HEK293 (cell line): ENCODE measurements around the gene EDNRB.

Source experiments
- ATF2 ChIP-seq: fragments of 450-650 bp; formaldehyde crosslinking; IDR thresholded peaks from 2 replicates; pipeline ENCODE4 v1.5.1; 2016; ENCODE audit warnings: missing biosample characterization, missing genetic modification characterization, low read depth
- PRDM6 ChIP-seq: fragments of 450-650 bp; formaldehyde crosslinking; IDR thresholded peaks from 2 replicates; pipeline ENCODE4 v1.5.1; 2017; ENCODE audit warnings: missing biosample characterization, missing genetic modification characterization
- ZBTB26 ChIP-seq: fragments of 450-650 bp; formaldehyde crosslinking; optimal IDR thresholded peaks from 2 replicates; pipeline ENCODE3; 2016; ENCODE audit warnings: missing biosample characterization, mild to moderate bottlenecking, missing genetic modification characterization
- ZNF23 ChIP-seq: fragments of 450-650 bp; formaldehyde crosslinking; IDR thresholded peaks from 2 replicates; pipeline ENCODE4 v1.5.1; 2016; ENCODE audit warnings: missing biosample characterization, missing genetic modification characterization, borderline replicate concordance
- ZNF423 ChIP-seq: fragments of 450-650 bp; formaldehyde crosslinking; IDR thresholded peaks from 2 replicates; pipeline ENCODE4 v1.5.1; 2016; ENCODE audit warnings: missing biosample characterization, missing genetic modification characterization
- ZNF629 ChIP-seq: fragments of 450-650 bp; formaldehyde crosslinking; IDR thresholded peaks from 2 replicates; pipeline ENCODE4 v1.5.1; 2017; ENCODE audit warnings: missing biosample characterization, missing genetic modification characterization
- ZNF747 ChIP-seq: fragments of 450-650 bp; formaldehyde crosslinking; IDR thresholded peaks from 2 replicates; pipeline ENCODE4 v1.5.1; 2016; ENCODE audit warnings: missing biosample characterization, missing genetic modification characterization
- ZSCAN30 ChIP-seq: fragments of 450-650 bp; IDR thresholded peaks from 2 replicates; pipeline ENCODE4 v1.5.1; 2018; ENCODE audit warnings: missing biosample characterization, mild to moderate bottlenecking, missing genetic modification characterization, moderate library complexity
- TF ChIP-seq, protein P1 (sequence below): fragments of 450-650 bp; formaldehyde crosslinking; IDR thresholded peaks from 2 replicates; pipeline ENCODE4 v1.5.1; 2016; ENCODE audit warnings: missing biosample characterization, missing genetic modification characterization
- TF ChIP-seq, protein P2 (sequence below): fragments of 450-650 bp; formaldehyde crosslinking; IDR thresholded peaks from 2 replicates; pipeline ENCODE4 v1.5.1; 2016; ENCODE audit warnings: missing biosample characterization, missing genetic modification characterization
- TF ChIP-seq, protein P3 (sequence below): fragments of 450-650 bp; formaldehyde crosslinking; conservative IDR thresholded peaks from 2 replicates; pipeline ENCODE4 v1.5.1; 2016; ENCODE audit warnings: low read depth, missing biosample characterization, missing genetic modification characterization
- TF ChIP-seq, protein P4 (sequence below): fragments of 450-650 bp; formaldehyde crosslinking; IDR thresholded peaks from 2 replicates; pipeline ENCODE4 v1.5.1; 2016; ENCODE audit warnings: missing biosample characterization, missing genetic modification characterization
- TF ChIP-seq, protein P5 (sequence below): fragments of 450-650 bp; formaldehyde crosslinking; IDR thresholded peaks from 2 replicates; pipeline ENCODE4 v1.5.1; 2016; ENCODE audit warnings: missing biosample characterization, missing genetic modification characterization

GRCh38 chr13:77902319-77902963 is 16.2 kb downstream of the EDNRB start:
- TF ChIP-seq, protein P1, sequence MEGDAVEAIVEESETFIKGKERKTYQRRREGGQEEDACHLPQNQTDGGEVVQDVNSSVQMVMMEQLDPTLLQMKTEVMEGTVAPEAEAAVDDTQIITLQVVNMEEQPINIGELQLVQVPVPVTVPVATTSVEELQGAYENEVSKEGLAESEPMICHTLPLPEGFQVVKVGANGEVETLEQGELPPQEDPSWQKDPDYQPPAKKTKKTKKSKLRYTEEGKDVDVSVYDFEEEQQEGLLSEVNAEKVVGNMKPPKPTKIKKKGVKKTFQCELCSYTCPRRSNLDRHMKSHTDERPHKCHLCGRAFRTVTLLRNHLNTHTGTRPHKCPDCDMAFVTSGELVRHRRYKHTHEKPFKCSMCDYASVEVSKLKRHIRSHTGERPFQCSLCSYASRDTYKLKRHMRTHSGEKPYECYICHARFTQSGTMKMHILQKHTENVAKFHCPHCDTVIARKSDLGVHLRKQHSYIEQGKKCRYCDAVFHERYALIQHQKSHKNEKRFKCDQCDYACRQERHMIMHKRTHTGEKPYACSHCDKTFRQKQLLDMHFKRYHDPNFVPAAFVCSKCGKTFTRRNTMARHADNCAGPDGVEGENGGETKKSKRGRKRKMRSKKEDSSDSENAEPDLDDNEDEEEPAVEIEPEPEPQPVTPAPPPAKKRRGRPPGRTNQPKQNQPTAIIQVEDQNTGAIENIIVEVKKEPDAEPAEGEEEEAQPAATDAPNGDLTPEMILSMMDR (tag by site-specific recombination) = no peak
- TF ChIP-seq, protein P2, sequence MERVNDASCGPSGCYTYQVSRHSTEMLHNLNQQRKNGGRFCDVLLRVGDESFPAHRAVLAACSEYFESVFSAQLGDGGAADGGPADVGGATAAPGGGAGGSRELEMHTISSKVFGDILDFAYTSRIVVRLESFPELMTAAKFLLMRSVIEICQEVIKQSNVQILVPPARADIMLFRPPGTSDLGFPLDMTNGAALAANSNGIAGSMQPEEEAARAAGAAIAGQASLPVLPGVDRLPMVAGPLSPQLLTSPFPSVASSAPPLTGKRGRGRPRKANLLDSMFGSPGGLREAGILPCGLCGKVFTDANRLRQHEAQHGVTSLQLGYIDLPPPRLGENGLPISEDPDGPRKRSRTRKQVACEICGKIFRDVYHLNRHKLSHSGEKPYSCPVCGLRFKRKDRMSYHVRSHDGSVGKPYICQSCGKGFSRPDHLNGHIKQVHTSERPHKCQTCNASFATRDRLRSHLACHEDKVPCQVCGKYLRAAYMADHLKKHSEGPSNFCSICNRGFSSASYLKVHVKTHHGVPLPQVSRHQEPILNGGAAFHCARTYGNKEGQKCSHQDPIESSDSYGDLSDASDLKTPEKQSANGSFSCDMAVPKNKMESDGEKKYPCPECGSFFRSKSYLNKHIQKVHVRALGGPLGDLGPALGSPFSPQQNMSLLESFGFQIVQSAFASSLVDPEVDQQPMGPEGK (tag by site-specific recombination) = no peak
- TF ChIP-seq ATF2 (tag by site-specific recombination) (no peak), ZSCAN30 (tag by site-specific recombination) (no peak), ZBTB26 (tag by site-specific recombination) (no peak), ZNF747 (tag by site-specific recombination) (no peak), PRDM6 (no peak), ZNF23 (tag by site-specific recombination) (no peak), ZNF423 (tag by site-specific recombination) (no peak), ZNF629 (tag by site-specific recombination) (no peak)
- TF ChIP-seq, protein P3, sequence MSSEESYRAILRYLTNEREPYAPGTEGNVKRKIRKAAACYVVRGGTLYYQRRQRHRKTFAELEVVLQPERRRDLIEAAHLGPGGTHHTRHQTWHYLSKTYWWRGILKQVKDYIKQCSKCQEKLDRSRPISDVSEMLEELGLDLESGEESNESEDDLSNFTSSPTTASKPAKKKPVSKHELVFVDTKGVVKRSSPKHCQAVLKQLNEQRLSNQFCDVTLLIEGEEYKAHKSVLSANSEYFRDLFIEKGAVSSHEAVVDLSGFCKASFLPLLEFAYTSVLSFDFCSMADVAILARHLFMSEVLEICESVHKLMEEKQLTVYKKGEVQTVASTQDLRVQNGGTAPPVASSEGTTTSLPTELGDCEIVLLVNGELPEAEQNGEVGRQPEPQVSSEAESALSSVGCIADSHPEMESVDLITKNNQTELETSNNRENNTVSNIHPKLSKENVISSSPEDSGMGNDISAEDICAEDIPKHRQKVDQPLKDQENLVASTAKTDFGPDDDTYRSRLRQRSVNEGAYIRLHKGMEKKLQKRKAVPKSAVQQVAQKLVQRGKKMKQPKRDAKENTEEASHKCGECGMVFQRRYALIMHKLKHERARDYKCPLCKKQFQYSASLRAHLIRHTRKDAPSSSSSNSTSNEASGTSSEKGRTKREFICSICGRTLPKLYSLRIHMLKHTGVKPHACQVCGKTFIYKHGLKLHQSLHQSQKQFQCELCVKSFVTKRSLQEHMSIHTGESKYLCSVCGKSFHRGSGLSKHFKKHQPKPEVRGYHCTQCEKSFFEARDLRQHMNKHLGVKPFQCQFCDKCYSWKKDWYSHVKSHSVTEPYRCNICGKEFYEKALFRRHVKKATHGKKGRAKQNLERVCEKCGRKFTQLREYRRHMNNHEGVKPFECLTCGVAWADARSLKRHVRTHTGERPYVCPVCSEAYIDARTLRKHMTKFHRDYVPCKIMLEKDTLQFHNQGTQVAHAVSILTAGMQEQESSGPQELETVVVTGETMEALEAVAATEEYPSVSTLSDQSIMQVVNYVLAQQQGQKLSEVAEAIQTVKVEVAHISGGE = no peak
- TF ChIP-seq, protein P4, sequence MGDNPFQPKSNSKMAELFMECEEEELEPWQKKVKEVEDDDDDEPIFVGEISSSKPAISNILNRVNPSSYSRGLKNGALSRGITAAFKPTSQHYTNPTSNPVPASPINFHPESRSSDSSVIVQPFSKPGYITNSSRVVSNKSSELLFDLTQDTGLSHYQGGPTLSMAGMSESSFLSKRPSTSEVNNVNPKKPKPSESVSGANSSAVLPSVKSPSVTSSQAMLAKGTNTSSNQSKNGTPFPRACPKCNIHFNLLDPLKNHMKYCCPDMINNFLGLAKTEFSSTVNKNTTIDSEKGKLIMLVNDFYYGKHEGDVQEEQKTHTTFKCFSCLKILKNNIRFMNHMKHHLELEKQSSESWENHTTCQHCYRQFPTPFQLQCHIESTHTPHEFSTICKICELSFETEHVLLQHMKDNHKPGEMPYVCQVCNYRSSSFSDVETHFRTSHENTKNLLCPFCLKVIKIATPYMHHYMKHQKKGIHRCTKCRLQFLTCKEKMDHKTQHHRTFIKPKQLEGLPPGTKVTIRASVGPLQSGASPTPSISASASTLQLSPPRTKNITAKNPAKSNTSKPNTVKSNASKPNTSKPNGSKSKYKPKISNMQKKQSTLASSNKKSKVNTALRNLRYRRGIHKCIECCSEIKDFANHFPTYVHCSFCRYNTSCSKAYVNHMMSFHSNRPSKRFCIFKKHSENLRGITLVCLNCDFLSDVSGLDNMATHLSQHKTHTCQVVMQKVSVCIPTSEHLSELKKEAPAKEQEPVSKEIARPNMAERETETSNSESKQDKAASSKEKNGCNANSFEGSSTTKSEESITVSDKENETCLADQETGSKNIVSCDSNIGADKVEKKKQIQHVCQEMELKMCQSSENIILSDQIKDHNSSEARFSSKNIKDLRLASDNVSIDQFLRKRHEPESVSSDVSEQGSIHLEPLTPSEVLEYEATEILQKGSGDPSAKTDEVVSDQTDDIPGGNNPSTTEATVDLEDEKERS (tag by site-specific recombination) = no peak
- TF ChIP-seq, protein P5, sequence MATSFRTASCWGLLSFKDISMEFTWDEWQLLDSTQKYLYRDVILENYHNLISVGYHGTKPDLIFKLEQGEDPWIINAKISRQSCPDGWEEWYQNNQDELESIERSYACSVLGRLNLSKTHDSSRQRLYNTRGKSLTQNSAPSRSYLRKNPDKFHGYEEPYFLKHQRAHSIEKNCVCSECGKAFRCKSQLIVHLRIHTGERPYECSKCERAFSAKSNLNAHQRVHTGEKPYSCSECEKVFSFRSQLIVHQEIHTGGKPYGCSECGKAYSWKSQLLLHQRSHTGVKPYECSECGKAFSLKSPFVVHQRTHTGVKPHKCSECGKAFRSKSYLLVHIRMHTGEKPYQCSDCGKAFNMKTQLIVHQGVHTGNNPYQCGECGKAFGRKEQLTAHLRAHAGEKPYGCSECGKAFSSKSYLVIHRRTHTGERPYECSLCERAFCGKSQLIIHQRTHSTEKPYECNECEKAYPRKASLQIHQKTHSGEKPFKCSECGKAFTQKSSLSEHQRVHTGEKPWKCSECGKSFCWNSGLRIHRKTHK (tag by site-specific recombination) = no peak
